GM12865 (cell line): ENCODE measurements around the gene DAD1.

ENCODE experiments used
- DNase-seq: peaks from one replicate; pipeline ENCODE4 v3.0.0; 2010; ENCODE audit warnings: low read depth
- H3K4me3 ChIP-seq: 2 replicates; pipeline ENCODE4 v1.5.1; 2011; ENCODE audit warnings: mild to moderate bottlenecking, low read depth, low read length, control low read depth
- TF ChIP-seq, protein P1 (sequence below): IDR thresholded peaks from 2 replicates; pipeline ENCODE4 v1.5.1; 2011; ENCODE audit warnings: low read length, control low read depth, low read depth, inconsistent platforms; ENCODE audit not compliant: insufficient read depth; ENCODE audit errors: missing control alignments

The DAD1 gene

DNA sequence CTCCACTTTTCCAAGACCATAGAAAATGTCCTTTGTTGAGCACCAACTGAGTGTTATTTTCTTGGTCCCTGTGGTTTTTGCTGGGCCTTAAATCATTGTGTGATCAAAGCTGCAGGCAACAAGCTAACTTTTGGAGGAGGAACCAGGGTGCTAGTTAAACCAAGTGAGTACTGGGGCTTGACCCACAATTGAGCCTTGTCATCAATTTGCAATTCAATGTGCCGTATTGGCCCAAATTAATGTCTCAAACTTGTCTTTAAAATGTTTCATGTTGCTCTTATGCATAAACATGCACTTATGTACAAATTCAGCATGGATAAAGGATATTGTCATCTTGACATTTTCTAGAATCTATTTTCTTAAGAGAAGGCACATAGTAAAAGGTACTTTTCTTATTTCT, 62.3 kb downstream of the DAD1 start:
- H3K4me3 ChIP-seq, result no peak overlapping the region
- no peak for DNase-seq
- TF ChIP-seq, protein P1, sequence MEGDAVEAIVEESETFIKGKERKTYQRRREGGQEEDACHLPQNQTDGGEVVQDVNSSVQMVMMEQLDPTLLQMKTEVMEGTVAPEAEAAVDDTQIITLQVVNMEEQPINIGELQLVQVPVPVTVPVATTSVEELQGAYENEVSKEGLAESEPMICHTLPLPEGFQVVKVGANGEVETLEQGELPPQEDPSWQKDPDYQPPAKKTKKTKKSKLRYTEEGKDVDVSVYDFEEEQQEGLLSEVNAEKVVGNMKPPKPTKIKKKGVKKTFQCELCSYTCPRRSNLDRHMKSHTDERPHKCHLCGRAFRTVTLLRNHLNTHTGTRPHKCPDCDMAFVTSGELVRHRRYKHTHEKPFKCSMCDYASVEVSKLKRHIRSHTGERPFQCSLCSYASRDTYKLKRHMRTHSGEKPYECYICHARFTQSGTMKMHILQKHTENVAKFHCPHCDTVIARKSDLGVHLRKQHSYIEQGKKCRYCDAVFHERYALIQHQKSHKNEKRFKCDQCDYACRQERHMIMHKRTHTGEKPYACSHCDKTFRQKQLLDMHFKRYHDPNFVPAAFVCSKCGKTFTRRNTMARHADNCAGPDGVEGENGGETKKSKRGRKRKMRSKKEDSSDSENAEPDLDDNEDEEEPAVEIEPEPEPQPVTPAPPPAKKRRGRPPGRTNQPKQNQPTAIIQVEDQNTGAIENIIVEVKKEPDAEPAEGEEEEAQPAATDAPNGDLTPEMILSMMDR, result no peak

DNA sequence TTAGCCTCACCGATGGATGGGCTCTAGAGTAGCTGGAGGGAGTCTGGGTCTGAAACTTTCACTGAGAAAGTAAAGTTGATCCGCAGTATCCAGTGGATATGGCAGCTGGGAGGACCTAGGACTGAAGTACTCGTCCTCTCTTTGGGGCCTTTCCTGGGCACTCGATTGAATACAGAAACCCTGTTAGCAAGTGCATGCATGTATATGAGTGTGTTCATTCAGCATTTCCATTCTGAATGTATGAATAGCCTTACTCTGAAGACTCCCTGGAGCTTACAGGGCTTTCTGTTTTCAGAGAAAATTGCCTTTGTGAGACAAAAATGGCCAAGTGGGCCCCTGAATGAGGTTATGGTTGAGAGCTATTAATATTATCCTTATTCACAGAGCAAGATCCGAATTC, 62.8 kb downstream of the DAD1 start:
- TF ChIP-seq, protein P1, result no peak
- no peak for DNase-seq
- H3K4me3 ChIP-seq, result no peak overlapping the region

DNA sequence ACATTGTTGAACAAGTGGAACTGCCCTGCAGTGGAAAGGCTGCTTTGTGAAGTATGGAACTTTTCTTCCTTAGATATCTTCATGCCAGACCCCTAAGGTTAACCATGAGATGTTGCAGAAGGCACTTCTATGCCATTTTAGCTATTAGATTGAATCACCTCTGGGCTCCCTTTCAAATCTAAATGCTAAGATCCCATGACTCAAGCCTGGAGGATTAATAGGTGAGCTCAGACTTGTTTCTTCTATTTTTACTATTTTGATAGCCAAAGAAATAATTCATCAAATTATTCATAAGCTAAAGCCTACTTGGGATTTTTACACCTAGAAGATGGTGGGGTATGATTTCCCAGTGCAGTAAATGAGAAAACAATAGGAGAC, 64.3 kb downstream of the DAD1 start:
- no peak overlapping the region for H3K4me3 ChIP-seq
- TF ChIP-seq, protein P1, result no peak
- DNase-seq, result no peak

DNA sequence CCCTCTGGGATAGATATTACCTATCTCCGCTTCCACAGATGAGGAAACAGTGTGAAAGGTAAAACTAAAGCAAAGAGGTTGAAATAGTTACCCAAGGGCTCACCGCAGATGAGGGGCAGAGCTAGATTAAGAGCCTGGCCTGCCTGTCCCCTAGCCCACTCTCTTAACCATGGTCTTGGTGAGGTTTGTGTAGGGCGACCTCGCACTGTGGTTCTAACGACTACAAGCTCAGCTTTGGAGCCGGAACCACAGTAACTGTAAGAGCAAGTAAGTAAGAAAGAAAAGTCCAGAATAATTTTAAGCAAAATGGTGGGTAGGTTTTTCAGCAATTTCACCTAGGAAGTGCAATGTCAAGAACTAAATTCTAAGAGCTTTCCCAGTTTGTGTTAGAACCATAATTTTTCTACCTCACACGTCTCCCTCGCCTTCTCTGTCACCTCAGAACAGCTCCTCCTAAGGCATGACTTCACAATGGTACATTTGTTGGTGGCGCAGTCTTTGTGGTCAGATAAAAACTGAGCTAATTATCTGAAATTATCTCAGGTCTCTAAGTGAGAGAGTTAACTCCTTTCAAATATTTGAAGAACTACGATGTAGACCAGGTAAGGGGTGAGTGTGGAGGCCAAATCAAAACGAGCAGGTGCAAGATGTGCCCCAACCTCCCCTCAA, 64.8 kb downstream of the DAD1 start:
- no peak overlapping the region for H3K4me3 ChIP-seq
- TF ChIP-seq, protein P1, result no peak
- no peak for DNase-seq

DNA sequence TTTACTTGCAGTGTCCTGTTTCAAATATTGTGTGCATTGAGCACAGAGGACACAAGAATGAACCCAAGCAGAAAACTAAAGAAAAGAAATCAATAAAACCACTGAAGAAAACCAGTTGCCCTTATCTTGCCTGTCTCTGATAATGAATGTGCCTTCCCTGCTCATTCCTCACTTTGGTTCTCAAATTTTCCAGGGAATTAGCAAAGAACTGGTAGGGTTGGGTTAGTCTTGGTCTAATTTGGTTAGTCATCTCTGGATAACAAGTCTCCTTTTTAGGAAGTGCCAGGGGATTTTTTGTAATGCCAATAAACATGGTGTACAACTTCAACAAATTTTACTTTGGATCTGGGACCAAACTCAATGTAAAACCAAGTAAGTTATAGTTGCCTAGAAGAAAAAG, 65.7 kb downstream of the DAD1 start:
- no peak overlapping the region for H3K4me3 ChIP-seq
- TF ChIP-seq, protein P1, result no peak
- DNase-seq, result no peak

DNA sequence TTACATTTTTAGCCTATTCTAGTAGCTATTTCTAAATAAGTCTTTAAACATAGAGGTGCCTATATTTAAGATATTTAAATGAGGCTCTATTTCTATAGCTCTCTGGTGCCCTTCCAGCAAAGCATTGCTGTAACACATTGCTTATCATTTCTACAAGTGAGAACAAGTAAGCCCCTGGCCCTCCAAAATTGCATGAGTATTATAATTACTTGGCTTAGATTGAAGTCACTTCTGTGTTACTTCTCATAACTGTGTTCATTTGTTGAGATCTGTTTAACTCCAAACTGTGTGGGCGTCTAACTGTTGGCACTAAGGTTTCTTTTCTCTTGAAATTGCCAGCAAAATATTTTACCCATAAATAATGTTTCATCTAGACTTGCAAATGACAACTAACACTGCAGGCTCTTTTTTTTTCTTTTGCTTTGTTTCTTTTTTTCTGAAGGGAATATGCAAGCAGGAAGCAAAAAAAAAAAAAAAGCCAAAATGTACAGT, 66.5 kb downstream of the DAD1 start:
- TF ChIP-seq, protein P1, result no peak
- H3K4me3 ChIP-seq, result no peak overlapping the region
- DNase-seq, result no peak
